Stimulated activated CD4-positive, alpha-beta T cell treated with anti-CD3 and anti-CD28 coated beads, Interleukin-2, amount 100 ng/mL, for 48 hours (primary cell): Measurements from ENCODE around the gene ILDR1.
"Not testable (repeated sequence)": the region's sequence is repeated elsewhere in the genome, so short reads cannot be mapped to it uniquely, and the experiment has no call there.

Experiments used
- DNase-seq, 2 donors: peaks; one replicate each; pipeline ENCODE4 v3.0.0-alpha.2; 2020

ILDR1 gene

DNA sequence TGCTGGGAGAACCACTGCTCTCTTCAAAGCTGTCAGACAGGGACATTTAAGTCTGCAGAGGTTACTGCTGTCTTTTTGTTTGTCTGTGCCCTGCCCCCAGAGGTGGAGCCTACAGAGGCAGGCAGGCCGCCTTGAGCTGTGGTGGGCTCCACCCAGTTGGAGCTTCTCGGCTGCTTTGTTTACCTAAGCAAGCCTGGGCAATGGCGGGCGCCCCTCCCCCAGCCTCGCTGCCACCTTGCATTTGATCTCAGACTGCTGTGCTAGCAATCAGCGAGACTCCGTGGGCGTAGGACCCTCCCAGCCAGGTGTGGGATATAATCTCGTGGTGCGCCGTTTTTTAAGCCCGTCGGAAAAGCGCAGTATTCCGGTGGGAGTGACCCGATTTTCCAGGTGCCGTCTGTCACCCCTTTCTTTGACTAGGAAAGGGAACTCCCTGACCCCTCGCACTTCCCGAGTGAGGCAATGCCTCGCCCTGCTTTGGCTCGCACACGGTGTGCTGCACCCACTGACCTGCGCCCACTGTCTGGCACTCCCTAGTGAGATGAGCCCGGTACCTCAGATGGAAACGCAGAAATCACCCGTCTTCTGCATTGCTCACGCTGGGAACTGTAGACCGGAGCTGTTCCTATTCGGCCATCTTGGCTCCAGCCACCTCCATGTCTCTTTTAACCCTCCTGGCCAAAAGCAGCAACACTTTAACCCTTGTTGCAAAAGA, 83.7 kb downstream of the ILDR1 start:
- DNase-seq, result not testable (repeated sequence)
